Stimulated activated CD8-positive, alpha-beta memory T cell treated with anti-CD3 and anti-CD28 coated beads, Interleukin-15, amount 100 ng/mL, for 24 hours (primary cell): ENCODE results near the gene FOXI3.

ENCODE experiments used
- DNase-seq: peaks from one replicate; pipeline ENCODE4 v3.0.0-alpha.2; 2020; ENCODE audit warnings: low read depth

The FOXI3 gene

GRCh38 chr2:88452565-88452905 lies at the start of gene FOXI3:
FOXI3 (minus strand) TSS chr2:88452693; CDS start chr2:88452535, 158 bp downstream.
- no peak for DNase-seq

DNA sequence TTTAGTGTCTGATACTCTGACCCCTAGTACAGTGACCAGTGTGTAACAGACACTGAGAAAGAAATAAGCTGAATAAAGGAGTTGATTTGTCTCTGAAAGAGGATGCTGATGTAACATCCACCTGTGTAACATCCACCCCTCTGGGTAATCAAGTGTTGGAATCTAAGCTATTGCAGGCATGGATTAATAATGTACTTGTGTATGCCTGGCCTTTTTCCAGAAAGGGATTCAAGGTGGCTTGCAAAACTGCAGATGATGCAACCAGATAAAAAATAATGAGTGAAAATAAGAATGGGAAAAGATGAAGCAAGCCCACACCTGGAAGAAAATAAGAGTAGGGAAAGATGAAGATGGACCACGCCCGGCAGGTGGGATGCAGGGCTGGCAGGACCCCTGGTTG lies 48.2 kb upstream of the FOXI3 start:
- no peak for DNase-seq

- DNase-seq = no peak
Measured at GRCh38 chr2:88499204-88499603, 46.7 kb upstream of the FOXI3 start.

DNA sequence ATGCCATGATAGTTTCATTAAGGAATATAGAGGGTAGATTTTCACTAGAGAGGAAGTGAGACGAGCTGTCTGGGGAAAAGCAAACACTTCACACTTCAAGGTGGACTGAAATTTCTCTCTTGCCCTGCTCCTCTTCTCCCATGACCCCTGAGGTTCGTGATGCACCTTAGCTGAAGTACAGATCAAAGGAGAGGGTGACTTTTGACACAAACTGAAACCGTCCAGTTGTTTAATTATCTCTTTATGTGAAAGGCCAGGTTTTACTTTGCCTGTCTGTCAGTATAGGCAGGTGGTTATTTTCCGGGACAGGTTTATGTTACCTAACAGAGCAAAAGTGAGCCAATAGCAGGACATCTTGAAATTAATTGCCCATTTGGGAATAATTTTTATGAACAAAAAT lies 41.0 kb upstream of the FOXI3 start:
- no peak for DNase-seq

DNA sequence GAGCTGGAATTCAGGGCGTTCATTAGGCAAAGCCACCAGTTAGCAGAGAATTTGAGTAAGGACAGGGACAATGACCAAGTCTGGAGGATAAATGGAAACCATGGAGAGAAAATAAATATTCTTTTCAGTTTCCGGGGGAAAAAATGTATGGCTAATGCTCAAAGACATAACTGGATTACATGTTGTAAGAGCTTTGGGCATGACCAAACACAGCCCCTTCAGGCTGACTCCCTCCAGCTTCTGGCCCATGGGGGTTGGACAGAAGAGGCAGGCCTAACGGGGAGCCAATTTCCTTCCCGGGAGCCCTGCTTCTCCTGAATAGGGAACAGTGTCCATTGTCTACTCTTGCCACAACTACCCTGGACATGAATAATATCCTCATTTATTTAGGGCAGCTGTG lies 39.5 kb upstream of the FOXI3 start:
- no peak for DNase-seq

- DNase-seq = no peak
Measured at GRCh38 chr2:88489181-88489580, 36.7 kb upstream of the FOXI3 start.

DNA sequence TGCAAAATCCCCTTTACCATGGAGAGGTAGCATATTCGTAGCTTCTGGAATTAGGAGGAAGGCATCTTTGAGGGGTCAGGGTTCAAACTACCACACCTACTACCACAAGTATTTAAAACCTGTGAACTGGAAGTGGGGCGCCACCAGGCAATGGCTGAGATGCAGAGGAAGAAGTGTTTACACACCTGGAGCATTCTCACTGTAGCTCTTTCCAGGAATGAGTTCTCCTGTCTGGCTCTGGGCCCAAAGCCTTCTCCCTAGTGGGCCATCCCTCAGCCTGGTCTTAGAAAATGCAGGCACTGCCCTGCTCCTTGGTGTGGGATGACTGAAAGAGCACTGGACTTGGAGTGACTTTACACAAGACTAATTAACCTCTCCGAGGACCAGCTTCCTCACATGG lies 30.7 kb upstream of the FOXI3 start:
- DNase-seq = no peak

- DNase-seq = no peak
Measured at GRCh38 chr2:88481691-88482336, 29.3 kb upstream of the FOXI3 start.

DNA sequence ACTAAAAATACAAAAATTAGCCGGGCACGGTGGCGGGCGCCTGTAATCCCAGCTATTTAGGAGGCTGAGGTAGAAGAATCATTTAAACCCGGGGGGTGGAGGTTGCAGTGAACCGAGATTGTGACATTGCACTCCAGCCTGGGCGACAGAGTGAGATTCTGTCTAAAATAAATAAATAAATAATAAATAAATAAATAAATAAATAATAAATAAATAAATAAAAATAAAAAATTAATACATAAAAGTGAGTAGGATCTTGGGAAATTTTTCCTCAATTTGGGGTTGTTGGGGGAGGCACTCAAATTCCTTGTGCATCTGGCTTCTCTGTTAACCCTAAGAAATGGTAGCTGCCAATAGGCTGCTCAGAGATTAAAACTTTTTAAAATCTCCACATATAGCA lies 20.3 kb upstream of the FOXI3 start:
- DNase-seq = no peak

DNA sequence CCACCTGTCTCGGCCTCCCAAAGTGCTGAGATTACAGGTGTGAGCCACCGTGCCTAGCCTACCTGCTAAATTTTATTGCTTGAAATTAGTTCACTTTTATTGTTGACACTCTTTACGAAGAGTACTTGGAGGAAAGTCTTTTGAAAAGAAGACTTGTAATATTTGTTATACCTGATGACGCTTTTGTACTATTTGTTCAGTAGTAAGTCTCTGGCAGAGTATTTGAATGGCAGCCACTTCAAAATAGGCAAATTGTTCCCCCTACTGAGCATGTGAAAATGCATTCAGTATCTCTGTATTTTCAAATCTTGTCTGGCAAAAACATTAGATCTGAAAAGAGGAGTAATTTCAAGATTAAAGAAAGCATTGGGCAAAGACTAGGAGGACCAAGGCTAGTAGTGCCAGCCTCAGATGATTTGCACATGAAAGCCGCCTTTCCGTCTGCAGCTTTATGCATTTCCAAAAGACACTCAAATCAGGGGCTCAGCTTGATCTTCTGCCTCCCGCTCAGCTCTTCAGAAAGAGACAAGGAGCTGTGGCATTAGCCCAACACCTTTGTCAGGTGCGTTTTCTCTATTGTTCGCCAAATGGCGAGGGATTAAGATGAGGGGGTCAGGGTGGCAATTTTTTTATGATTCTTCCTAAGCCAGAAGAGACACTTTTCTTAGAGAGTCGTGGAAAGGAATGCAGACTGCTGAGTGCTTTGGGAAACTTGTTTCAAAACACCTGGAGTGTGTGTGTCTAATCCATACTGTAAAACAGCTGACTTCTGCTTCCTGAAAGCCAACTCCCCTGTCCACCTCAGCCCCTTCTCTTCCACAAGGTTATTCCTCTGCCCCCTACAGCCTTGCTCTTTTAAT lies 18.8 kb upstream of the FOXI3 start:
- DNase-seq = no peak

GRCh38 chr2:88469202-88470114 lies 17.0 kb upstream of the FOXI3 start:
- DNase-seq = no peak

GRCh38 chr2:88464153-88464552 lies 11.7 kb upstream of the FOXI3 start:
- no peak for DNase-seq

- no peak for DNase-seq
Measured at GRCh38 chr2:88458633-88459032, 6.1 kb upstream of the FOXI3 start.

GRCh38 chr2:88452980-88453582 lies 588 bp upstream of the FOXI3 start:
- no peak for DNase-seq

GRCh38 chr2:88451811-88452564 lies 505 bp downstream of the FOXI3 start:
- DNase-seq = no peak

DNA sequence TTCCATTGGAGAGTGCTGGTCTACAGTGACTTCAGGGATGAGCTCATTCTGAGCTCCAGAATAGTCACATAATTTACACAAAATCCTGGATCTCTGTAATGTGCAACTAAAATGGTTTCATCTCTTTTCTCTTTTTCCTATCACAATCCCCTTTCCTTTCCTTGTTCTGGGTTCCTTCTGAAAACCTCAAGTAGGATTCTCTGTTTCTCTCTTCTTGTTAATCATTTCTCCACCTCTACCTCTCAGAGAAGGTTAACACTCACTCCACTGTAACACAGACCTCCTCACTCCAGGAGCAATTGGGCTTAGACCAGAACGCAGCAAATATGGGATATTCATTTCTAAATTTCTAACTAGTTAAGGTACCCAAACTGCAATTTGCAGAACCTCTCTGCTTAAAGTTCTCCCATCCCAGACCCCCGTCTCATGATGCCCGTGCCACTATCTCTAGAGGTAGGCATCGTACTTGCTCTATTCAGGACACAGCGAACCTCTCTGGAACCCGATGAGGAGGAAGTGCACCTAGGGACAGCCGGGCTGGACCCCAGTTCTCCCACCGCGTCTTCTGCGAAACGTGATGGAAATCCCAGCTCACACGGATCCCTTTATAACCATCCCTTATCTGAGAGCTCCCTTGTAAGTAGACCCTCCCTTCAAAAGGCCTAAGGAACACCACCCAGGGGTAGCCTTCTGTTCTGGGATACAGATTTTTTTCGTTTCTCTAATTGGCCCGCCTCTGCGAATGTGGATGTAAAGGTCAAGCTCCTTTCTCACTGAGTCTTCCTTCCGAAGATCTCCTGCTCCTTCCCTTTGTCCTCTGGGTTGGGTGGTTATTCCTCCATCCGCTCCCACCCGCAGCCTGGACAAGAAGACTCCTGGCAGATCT lies 1.3 kb downstream of the FOXI3 start:
- DNase-seq = no peak

GRCh38 chr2:88450186-88450585 lies 2.3 kb downstream of the FOXI3 start:
- no peak for DNase-seq

GRCh38 chr2:88448248-88448647 lies 4.2 kb downstream of the FOXI3 start:
- no peak for DNase-seq

GRCh38 chr2:88443353-88443938 lies 9.0 kb downstream of the FOXI3 start:
- DNase-seq = no peak

DNA sequence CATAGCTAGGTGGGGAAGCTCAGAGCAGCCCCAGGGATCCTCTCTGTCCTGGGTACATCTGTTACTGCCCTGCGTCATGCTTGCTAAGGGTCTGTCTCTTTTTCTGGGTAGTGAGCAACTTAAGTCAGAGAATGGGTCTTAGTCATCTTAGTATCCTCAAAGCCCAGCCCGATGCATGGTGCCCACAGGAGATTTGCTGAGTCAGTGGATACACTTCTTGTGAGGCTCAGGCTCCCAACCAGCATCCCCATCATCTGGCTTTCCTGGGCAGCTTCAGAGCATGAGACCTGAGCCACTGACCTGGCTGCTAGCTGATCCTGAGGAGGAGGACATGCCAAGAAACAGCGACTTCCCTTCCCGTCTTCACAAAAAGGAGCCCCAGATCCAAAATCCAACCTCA lies 10.0 kb downstream of the FOXI3 start:
- DNase-seq = no peak
